LNCaP clone FGC (cell line): ENCODE results near the gene HID1.
A peak's percentile ranks its signal among the peaks of the same experiment; 100 is the strongest.
"Not testable (repeated sequence)": the region's sequence is repeated elsewhere in the genome, so short reads cannot be mapped to it uniquely, and the experiment has no call there.

Experiments used
- DNase-seq: peaks from one replicate; pipeline ENCODE4 v3.0.0-alpha.2; 2011; ENCODE audit warnings: low read depth
- H3K4me3 ChIP-seq: 2 replicates; pipeline ENCODE4 v1.5.1; 2011; ENCODE audit warnings: mild to moderate bottlenecking, low read depth, low read length, control low read depth
- TF ChIP-seq, protein P1 (sequence below): IDR thresholded peaks from 2 replicates; pipeline ENCODE4 v1.5.1; 2012; ENCODE audit warnings: mild to moderate bottlenecking; ENCODE audit not compliant: control insufficient read depth, insufficient read depth; ENCODE audit errors: extremely low read depth

The HID1 gene

DNA sequence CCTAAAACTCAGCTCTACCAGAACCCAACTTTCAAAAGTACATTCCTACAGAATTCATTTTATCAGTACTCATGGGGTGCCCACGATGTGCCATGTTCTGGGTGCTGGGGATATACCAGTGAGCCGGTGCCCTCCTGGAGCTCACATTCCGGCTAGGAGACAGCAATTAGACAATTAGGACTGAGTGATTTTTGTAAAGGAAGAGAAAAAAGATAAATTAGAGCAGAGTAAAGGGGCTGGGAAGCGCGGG lies 39.5 kb upstream of the HID1 start:
- peak overlapping the region; percentile 85 for H3K4me3 ChIP-seq
- TF ChIP-seq, protein P1, sequence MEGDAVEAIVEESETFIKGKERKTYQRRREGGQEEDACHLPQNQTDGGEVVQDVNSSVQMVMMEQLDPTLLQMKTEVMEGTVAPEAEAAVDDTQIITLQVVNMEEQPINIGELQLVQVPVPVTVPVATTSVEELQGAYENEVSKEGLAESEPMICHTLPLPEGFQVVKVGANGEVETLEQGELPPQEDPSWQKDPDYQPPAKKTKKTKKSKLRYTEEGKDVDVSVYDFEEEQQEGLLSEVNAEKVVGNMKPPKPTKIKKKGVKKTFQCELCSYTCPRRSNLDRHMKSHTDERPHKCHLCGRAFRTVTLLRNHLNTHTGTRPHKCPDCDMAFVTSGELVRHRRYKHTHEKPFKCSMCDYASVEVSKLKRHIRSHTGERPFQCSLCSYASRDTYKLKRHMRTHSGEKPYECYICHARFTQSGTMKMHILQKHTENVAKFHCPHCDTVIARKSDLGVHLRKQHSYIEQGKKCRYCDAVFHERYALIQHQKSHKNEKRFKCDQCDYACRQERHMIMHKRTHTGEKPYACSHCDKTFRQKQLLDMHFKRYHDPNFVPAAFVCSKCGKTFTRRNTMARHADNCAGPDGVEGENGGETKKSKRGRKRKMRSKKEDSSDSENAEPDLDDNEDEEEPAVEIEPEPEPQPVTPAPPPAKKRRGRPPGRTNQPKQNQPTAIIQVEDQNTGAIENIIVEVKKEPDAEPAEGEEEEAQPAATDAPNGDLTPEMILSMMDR = no peak

DNA sequence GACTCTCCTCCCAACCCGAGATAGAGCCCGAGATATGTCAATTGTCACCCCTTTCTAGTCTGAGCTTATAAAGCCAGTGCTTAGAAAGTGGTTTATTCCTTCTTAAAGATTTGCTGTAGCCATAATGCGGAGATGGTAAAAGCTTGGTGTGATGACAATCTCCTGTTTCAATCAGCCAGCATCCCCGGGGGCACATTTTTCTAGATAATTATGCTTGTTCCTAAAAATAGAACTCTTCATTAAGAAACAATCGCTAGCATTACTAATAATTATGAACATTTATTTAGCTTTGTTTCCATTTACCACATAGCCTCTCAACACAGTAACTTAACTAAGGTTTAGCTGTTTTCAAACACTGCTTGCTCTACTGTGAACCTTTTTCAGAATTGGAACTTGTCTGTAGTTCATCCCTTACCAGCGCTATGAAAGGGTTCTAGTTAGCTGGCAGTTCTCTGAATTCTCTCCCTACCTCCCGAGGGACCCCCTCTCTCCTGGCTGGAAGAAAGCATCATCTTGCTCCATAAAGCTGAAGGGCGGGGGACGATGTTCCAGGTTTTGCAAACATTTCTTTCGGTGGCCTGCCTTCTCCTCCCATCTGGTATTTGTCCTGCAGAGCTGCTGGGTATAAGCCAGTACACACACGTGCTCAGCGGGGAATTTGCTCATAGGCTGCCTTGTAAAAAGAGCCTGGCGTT lies 39.0 kb upstream of the HID1 start:
- H3K4me3 ChIP-seq = peak overlapping the region; percentile 85
- DNase-seq = peak; percentile 80
- TF ChIP-seq, protein P1 = no peak

More for the DNA sequence above, 39.5 kb upstream of the HID1 start:
- DNase-seq = no peak

DNA sequence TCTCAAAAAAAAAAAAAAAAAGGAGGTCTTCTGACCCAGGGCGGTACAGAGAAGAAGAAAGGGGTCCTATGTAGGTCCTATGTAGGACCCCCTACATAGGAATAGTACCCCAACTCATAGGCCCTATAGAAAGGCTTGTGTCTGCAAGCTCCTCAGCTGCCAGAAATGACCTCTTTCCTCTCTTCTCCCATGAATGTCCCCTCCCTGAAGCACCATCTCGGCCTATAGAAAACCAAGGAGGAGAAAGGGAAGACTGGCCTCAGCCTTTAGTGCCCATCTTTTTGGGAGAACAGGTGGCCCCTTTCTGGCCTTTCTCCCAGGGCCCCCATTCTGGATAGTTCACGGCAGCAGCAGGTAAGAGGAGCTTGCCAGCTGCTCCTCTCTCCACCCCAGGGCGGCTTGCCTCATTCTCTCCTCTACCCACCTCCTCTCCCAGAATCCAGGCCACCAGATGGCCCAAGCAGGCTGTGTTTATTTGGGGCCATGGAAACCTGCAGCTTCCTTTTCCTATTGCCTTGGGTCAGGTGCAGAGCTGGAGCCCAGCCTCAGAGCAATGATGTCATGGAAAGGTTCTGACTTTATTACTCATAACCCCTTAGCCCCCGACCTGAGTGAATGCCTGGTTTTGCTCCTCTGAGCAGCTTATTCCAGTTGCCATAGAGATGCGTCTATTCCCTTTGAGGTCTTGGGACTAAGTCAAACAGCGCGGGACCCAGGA lies 38.3 kb upstream of the HID1 start:
- peak; percentile 51 for DNase-seq
- no peak overlapping the region for H3K4me3 ChIP-seq
- TF ChIP-seq, protein P1 = peak; percentile 16; the same call in 1 of the 2 replicates

DNA sequence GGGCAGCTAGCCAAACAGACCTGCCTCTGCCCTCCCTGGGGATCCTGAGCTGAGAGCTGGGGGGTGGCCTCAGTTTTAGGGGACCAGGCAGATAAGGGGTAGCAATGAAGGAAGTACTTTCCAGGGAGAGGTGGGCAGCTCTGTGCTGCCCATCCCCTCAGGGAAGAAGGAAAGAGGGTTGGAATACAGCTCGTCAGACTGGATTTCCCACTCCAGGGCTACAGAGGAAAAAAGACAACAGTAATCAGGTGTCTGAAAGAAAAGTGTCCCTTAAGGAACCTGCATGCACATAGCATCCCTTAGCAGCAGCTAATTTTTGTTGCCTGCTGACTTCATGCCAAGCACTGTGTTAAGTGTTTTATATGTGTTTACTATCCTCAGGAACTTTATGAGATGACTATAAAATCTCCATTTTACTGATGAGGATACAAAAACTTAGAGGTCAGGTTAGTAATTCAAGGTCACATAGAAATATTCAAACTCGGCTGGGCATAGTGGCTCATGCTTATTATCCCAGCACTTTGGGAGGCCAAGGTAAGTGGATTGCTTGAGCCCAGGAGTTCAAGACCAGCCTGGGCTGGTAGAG lies 36.7 kb upstream of the HID1 start:
- TF ChIP-seq, protein P1 = no peak
- no peak overlapping the region for H3K4me3 ChIP-seq
- peak; percentile 95 for DNase-seq

DNA sequence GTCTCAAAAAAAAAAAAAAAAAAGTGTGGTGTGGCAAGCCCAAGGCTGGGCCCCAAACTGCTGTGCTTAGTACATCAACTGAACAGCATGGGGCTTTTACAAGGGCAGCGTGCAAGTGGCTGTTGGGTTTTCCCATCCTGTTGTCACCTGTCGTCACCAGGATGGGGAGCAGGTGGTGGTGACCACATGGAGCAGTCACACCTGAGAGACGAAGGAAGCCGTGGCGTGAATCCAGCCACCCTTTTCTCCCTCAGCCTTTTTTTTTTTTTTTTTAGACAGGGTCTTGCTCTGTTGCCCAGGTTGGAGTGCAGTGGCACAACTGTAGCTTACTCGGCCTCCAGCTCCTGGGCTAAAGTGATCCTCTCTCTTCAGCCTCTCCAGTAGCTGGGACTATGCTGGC lies 35.8 kb upstream of the HID1 start:
- TF ChIP-seq, protein P1 = no peak
- no peak for DNase-seq
- H3K4me3 ChIP-seq = no peak overlapping the region

DNA sequence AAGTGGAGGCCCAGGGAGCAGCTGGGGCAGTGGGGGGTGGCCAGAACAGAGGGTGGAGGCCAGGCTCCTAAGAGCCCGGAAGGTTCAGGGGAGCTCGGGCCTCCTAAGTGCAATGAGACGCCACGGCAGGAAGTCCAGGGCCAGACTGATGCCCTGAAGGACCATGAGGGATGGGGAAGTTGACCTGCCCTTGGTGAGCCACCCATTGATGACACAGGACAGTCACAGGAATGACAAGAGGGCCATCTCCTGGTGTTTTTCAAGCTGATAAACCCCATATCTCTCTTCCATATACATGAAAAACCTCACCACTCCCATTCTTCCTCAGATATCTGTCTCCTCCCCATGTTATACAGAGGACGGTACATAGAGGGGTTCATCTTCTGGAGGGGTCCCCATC lies 34.1 kb upstream of the HID1 start:
- no peak for DNase-seq
- no peak overlapping the region for H3K4me3 ChIP-seq
- TF ChIP-seq, protein P1 = no peak

DNA sequence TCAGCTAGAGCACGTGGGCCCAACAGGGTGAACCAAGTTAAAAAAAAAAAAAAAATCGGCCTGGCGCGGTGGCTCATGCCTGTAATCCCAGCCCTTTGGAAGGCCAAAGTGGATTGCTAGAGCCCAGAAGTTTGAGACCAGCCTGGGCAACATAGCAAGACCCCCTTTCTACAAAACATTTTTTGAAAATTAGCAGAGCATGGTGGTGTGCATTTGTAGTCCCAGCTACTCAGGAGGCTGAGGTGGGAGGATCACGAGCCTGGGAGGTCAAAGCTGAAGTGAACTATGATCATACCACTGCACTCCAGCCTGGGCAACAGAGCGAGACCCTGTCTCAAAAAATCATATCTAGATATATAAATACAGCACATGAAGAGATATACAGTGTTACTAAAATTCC lies 33.5 kb upstream of the HID1 start:
- not testable (repeated sequence) for DNase-seq, H3K4me3 ChIP-seq
